Parathyroid adenoma (tissue), 2 donors: ENCODE data around the gene GTPBP3.

Experiments
- H2AFZ ChIP-seq: fragments of 300-600 bp; sonication (generic); one replicate; pipeline ENCODE4 v1.7.0; 2017; ENCODE audit warnings: antibody characterized with exemption, mild to moderate bottlenecking
- H3K27ac ChIP-seq: fragments of 300-600 bp; sonication (generic); one replicate; pipeline ENCODE4 v1.7.0; 2017
- H3K27me3 ChIP-seq: fragments of 300-600 bp; sonication (generic); one replicate; pipeline ENCODE4 v1.7.0; 2017; ENCODE audit warnings: low read length; ENCODE audit not compliant: control insufficient read depth, insufficient read depth
- H3K36me3 ChIP-seq: fragments of 300-600 bp; sonication (generic); one replicate; pipeline ENCODE4 v1.7.0; 2017; ENCODE audit warnings: low read length; ENCODE audit not compliant: control insufficient read depth, insufficient read depth
- H3K4me1 ChIP-seq: fragments of 300-600 bp; sonication (generic); one replicate; pipeline ENCODE4 v1.7.0; 2017; ENCODE audit warnings: control low read depth
- H3K4me2 ChIP-seq: fragments of 300-600 bp; sonication (generic); one replicate; pipeline ENCODE4 v1.7.0; 2017; ENCODE audit warnings: low read length
- H3K4me3 ChIP-seq: fragments of 300-600 bp; sonication (generic); one replicate; pipeline ENCODE4 v1.7.0; 2017; ENCODE audit warnings: low read depth, low read length
- H3K79me2 ChIP-seq: fragments of 300-600 bp; sonication (generic); one replicate; pipeline ENCODE4 v1.7.0; 2017; ENCODE audit warnings: control low read depth
- H3K9ac ChIP-seq: fragments of 300-600 bp; sonication (generic); one replicate; pipeline ENCODE4 v1.7.0; 2017; ENCODE audit warnings: mild to moderate bottlenecking
- H3K9me3 ChIP-seq: fragments of 300-600 bp; sonication (generic); one replicate; pipeline ENCODE4 v1.7.0; 2017; ENCODE audit warnings: low read length; ENCODE audit not compliant: control insufficient read depth
- TF ChIP-seq, protein P1 (sequence below): fragments of 300-600 bp; sonication (generic); IDR thresholded peaks from one replicate; pipeline ENCODE4 v1.7.0; 2017; ENCODE audit warnings: antibody characterized with exemption, mild to moderate bottlenecking
- donor health status: primary hyperparathyroidism.

Gene GTPBP3

DNA sequence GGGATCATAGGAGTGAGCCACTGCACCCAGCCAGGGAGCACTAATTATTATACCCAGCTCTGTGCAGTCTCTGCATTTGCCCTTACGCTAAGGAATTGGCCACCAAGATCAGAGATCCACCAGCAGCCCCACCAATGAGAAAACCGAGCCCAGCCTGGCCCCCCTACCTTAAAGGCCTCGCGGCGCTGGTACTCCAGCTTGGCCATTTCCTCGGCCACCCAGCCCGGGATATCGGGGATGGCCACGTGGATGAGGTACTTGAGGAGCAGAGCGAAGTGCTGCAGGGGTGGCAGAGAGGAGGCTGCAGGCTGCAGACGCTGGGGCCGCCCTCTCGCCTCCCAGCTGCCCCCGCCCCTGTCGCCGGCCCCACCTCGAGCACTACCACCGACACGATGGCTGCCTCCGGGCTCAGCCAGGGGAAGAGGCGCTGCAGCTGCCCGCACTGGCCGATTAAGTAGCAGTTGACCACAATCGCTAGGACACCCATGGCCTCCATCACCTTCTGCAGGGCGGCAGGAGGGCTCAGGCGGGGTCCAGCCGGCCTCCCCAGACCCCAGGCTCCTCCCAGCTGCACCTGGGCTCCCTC, 10.2 kb upstream of the GTPBP3 start:
- H3K27me3 ChIP-seq, result no peaks in the 10 kb centered on the region
- no peak overlapping the region for H3K9ac ChIP-seq
- TF ChIP-seq, protein P1, sequence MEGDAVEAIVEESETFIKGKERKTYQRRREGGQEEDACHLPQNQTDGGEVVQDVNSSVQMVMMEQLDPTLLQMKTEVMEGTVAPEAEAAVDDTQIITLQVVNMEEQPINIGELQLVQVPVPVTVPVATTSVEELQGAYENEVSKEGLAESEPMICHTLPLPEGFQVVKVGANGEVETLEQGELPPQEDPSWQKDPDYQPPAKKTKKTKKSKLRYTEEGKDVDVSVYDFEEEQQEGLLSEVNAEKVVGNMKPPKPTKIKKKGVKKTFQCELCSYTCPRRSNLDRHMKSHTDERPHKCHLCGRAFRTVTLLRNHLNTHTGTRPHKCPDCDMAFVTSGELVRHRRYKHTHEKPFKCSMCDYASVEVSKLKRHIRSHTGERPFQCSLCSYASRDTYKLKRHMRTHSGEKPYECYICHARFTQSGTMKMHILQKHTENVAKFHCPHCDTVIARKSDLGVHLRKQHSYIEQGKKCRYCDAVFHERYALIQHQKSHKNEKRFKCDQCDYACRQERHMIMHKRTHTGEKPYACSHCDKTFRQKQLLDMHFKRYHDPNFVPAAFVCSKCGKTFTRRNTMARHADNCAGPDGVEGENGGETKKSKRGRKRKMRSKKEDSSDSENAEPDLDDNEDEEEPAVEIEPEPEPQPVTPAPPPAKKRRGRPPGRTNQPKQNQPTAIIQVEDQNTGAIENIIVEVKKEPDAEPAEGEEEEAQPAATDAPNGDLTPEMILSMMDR, result no peak
- no peaks in the 10 kb centered on the region for H3K36me3 ChIP-seq
- no peak overlapping the region for H3K4me2 ChIP-seq
- H3K4me1 ChIP-seq, result no peaks in the 10 kb centered on the region
- H2AFZ ChIP-seq, result no peak overlapping the region
- H3K9me3 ChIP-seq, result no peaks in the 10 kb centered on the region
- no peaks in the 10 kb centered on the region for H3K79me2 ChIP-seq
- H3K27ac ChIP-seq, result no peak overlapping the region
- H3K4me3 ChIP-seq, result no peak overlapping the region

DNA sequence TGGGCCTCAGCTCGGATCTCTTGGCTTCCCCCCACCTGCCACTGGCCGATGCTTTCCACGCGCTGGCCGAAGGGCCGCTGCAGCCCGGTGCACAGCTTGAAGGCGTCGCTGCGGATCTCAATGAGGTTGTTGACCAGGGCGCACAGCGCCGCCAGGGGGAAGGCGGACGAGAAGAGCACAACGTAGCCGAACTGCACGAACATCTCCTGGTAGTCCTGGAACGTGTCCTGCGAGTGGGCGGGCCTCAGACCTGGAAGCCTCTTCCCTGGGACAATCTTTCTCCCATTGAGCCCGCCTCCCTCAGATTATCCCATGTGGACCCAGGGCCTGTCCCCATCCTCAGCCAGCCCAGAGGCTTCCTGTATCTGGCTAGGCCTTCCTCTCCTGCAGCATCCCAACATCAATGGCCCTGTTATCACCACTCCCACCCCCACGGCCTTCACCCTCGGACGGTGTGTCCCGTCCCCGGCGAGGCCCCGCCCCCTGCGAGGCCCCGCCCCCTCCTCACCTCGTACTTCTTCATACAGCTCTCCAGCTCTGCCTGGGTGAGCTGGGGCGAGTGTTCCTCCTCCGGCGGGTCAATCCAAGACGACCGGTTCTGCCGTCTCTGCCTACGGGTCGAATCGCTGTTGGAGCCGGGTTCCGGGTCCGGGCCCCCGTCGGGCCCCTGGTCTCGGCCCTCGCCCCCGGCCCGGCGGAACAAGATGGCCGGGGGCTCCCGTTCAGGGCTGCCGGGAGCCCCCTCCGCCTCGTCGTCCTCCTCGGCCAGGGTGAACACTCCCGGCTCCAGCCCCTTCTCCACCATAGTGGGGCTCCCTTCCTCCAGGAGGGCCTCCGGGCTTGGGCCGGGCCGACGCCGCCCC, 9.5 kb upstream of the GTPBP3 start:
- TF ChIP-seq, protein P1, result no peak
- H3K27ac ChIP-seq, result no peak overlapping the region
- no peaks in the 10 kb centered on the region for H3K4me1 ChIP-seq
- H3K4me3 ChIP-seq, result no peak overlapping the region
- H3K79me2 ChIP-seq, result no peaks in the 10 kb centered on the region
- H3K9ac ChIP-seq, result no peak overlapping the region
- H3K36me3 ChIP-seq, result no peaks in the 10 kb centered on the region
- H3K4me2 ChIP-seq, result no peak overlapping the region
- H3K27me3 ChIP-seq, result no peaks in the 10 kb centered on the region
- H3K9me3 ChIP-seq, result no peaks in the 10 kb centered on the region
- no peak overlapping the region for H2AFZ ChIP-seq

DNA sequence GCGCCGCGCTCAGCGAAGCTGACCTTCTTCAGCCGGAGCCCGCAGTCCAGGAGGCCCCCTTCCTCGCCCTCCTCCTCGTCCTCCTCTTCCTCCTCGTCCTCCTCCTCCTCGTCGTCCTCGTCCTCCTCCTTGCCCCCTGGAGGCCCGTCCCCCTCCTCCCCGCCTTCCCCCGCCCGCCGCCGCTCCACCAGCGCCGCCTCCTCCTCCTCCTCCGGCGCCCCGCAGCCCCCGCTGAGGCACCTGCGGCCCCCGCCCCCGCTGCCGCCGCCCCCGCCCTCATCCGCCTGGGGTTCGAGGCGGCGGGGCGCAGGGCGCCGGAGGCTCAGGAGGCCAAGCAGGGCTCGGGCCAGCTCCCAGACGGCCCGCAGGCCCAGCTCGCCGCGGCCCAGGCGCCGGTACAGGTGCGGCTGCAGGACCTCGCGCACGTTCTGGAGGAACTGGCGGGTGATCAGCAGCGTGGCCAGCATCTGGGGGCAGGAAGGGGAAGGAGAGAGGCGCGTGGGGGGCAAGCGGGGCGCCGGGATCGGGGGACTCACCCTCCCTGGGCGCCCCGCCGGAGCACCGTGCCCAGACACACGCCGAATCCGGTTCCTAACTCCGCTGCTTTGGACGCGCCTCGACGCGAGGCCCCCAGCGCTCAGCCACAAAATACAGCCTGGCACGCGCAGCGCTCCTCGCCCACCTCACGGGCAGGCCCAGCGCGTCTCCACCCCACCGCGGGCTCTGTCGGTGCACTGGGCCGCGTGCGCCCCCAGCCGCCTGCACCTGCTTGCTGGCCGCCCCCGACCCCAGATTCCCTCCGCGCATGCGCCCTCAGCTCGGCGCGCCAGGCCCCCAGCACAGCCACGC, 8.6 kb upstream of the GTPBP3 start:
- H3K27ac ChIP-seq, result no peak overlapping the region
- no peak overlapping the region for H3K4me2 ChIP-seq
- no peaks in the 10 kb centered on the region for H3K79me2 ChIP-seq
- TF ChIP-seq, protein P1, result no peak
- no peaks in the 10 kb centered on the region for H3K4me1 ChIP-seq
- no peak overlapping the region for H3K9ac ChIP-seq
- H3K36me3 ChIP-seq, result no peaks in the 10 kb centered on the region
- no peaks in the 10 kb centered on the region for H3K27me3 ChIP-seq
- H3K4me3 ChIP-seq, result no peak overlapping the region
- H3K9me3 ChIP-seq, result no peaks in the 10 kb centered on the region
- H2AFZ ChIP-seq, result no peak overlapping the region

DNA sequence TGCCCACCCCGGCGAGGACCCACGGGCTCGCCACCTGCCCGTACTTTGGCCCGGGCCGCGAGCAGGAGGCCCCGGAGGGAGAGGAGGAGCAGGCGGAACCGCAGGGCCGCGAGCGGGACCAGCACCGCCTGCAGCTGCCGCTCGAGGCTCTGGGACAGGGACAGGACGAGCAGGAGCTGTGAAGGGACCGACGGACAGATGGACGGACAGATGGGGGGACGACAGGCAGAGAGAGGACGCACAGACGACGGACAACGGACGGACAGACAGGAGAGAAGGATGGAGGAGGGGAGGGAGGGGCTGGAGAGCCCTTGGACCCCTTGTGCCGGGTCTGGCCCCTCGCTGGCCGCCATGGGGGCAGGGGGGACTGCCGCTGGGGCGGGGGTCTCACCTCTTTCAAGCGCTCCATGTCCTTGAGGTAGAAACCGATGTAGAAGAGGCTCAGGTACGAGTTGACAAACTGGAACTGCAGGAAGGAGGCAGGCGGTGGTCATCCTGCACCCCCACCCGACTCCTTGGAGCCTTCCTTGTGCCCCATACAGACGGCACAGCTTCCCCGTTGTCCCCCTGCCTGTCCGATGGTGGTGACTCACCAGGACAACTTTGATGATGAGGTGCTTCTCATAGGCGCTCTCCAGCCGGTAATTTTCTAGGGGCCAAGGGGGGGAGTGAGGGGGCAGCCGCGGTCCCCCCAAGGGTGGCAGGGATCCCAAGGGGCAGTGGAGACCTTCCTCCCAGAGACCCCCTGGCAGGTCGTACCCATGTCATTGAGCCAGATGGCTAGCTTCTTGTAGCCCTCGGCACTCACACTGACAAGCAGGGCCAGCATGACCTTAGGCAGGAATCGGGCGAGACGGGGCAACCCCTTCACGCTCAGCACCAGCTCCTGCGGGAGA, 7.7 kb upstream of the GTPBP3 start:
- H3K9me3 ChIP-seq, result no peaks in the 10 kb centered on the region
- no peaks in the 10 kb centered on the region for H3K27me3 ChIP-seq
- H3K4me2 ChIP-seq, result no peak overlapping the region
- H3K9ac ChIP-seq, result no peak overlapping the region
- TF ChIP-seq, protein P1, result no peak
- no peaks in the 10 kb centered on the region for H3K79me2 ChIP-seq
- no peak overlapping the region for H3K4me3 ChIP-seq
- no peaks in the 10 kb centered on the region for H3K4me1 ChIP-seq
- H3K36me3 ChIP-seq, result no peaks in the 10 kb centered on the region
- no peak overlapping the region for H3K27ac ChIP-seq
- no peak overlapping the region for H2AFZ ChIP-seq
